ENCODE measurements around the gene SIK2.

SIK2 gene

DNA sequence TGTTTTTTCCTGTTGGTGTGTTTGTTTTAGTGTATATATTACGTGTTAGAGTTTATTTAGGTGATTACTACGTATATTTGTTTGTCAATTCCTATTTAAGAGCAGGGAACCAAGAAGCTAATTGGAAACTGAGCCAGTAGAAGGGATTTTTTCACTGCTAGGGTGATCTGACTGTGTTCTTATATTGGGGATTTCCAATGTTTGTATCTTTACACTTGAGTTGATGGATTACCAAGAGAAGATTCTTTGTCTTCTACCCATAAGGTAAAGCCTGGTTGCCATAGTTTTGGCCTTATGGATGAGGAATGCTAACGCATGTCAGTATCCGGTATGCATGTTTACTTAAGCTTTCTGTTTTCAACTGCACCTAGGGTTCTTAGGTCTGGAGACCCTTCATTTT, 35.6 kb downstream of the SIK2 start:
- H3K9ac ChIP-seq (ENCODE audit: low read length) = no peak overlapping the region
- no peak overlapping the region for H2AK5ac ChIP-seq (ENCODE audit: low read length, severe bottlenecking)
- WGBS = 91% methylated on average over 4 of the region's 4 CpGs
- H4K91ac ChIP-seq (ENCODE audit: low read length) = no peak overlapping the region
- no peak overlapping the region for H2BK5ac ChIP-seq (ENCODE audit: low read depth, low read length, poor library complexity, severe bottlenecking)
- H3K27me3 ChIP-seq (ENCODE audit: control insufficient read depth in 1 of 2, insufficient read depth in 1 of 2, low read length in 2 of 2) = no peaks in the 10 kb centered on the region
- H3K18ac ChIP-seq (ENCODE audit: low read depth in 1 of 2, low read length in 2 of 2) = no peak overlapping the region
- H3K4ac ChIP-seq (ENCODE audit: low read depth in 1 of 2, low read length in 2 of 2) = no peak overlapping the region
- H3K9me3 ChIP-seq (ENCODE audit: control insufficient read depth, low read length) = no peaks in the 10 kb centered on the region
- H4K8ac ChIP-seq (ENCODE audit: low read length) = no peak overlapping the region
- H3K4me2 ChIP-seq (ENCODE audit: low read length, poor library complexity, severe bottlenecking) = no peak overlapping the region
- DNase-seq = no peak
- H3K4me3 ChIP-seq (ENCODE audit: insufficient read depth in 1 of 2, low read depth in 1 of 2, low read length in 2 of 2) = no peak overlapping the region
- H2BK120ac ChIP-seq (ENCODE audit: low read depth, low read length) = no peak overlapping the region
- H3K79me1 ChIP-seq (replicated peaks; ENCODE audit: low read length, poor library complexity, severe bottlenecking) = peaks cover 20% of the 10 kb centered on the region
- H3K27ac ChIP-seq (ENCODE audit: low read length, poor library complexity, severe bottlenecking) = no peak overlapping the region
- no peak overlapping the region for H2BK15ac ChIP-seq (ENCODE audit: low read depth, poor library complexity, severe bottlenecking)
- H2AFZ ChIP-seq (ENCODE audit: low read depth, low read length) = no peak overlapping the region
- no peak overlapping the region for H3K23ac ChIP-seq (ENCODE audit: low read length in 2 of 2)
- peaks cover 3 to 31% of the 10 kb centered on the region in 2 experiments for H3K36me3 ChIP-seq (ENCODE audit: control insufficient read depth in 1 of 2, insufficient read depth in 2 of 2, low read depth in 1 of 2, low read length in 2 of 2)
- H3K4me1 ChIP-seq (ENCODE audit: control insufficient read depth, insufficient read depth, low read depth, low read length) = peaks cover 2% of the 10 kb centered on the region
- H2BK12ac ChIP-seq (ENCODE audit: low read length in 2 of 2) = no peak overlapping the region
- H3K14ac ChIP-seq (ENCODE audit: low read length in 2 of 2) = no peak overlapping the region

DNA sequence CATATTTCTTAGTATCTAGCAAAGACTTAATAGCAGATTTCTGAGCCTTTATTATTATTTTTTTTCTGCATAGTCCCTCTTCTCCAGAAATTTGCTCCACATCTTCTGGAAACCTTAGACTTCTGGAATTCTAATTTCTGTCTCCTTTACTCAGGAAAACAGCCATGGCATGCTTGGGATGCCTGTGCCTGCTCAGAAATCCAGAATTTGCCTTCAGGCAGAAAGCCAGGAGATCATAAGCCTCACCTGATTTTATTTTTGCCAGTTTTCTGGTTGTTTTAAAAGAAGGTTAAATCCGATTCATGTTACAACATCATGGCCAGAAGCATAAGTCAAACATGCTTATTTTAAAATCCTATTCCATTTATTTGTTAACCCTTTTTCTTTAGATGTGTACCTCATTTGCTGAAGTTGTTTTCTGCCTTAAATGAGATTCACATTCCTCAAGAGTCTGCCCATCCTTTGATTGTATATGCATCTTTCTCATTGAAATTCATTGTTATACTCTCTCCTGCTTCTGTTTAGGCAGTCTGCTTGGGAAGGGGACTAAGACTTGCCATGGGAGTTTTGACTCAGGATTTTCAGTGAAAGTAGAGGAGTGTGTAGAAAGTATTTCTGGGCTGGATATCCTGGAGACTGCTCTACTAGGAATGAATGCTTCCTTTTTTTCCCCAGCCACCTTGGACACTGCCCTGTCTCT, 37.1 kb downstream of the SIK2 start:
- H3K18ac ChIP-seq (ENCODE audit: low read depth in 1 of 2, low read length in 2 of 2) = no peak overlapping the region
- H4K8ac ChIP-seq (ENCODE audit: low read length) = no peak overlapping the region
- no peak overlapping the region for H3K4me2 ChIP-seq (ENCODE audit: low read length, poor library complexity, severe bottlenecking)
- no peak overlapping the region for H3K4ac ChIP-seq (ENCODE audit: low read depth in 1 of 2, low read length in 2 of 2)
- no peak overlapping the region for H2AFZ ChIP-seq (ENCODE audit: low read depth, low read length)
- H2BK15ac ChIP-seq (ENCODE audit: low read depth, poor library complexity, severe bottlenecking) = no peak overlapping the region
- no peak overlapping the region for H4K91ac ChIP-seq (ENCODE audit: low read length)
- no peak overlapping the region for H2AK5ac ChIP-seq (ENCODE audit: low read length, severe bottlenecking)
- peaks cover 23% of the 10 kb centered on the region for H3K79me1 ChIP-seq (replicated peaks; ENCODE audit: low read length, poor library complexity, severe bottlenecking)
- H3K14ac ChIP-seq (ENCODE audit: low read length in 2 of 2) = no peak overlapping the region
- no peak overlapping the region for H3K9ac ChIP-seq (ENCODE audit: low read length)
- DNase-seq = no peak
- no peak overlapping the region for H2BK120ac ChIP-seq (ENCODE audit: low read depth, low read length)
- no peak overlapping the region for H2BK5ac ChIP-seq (ENCODE audit: low read depth, low read length, poor library complexity, severe bottlenecking)
- no peak overlapping the region for H3K23ac ChIP-seq (ENCODE audit: low read length in 2 of 2)
- no peaks in the 10 kb centered on the region for H3K27me3 ChIP-seq (ENCODE audit: control insufficient read depth in 1 of 2, insufficient read depth in 1 of 2, low read length in 2 of 2)
- H3K4me3 ChIP-seq (ENCODE audit: insufficient read depth in 1 of 2, low read depth in 1 of 2, low read length in 2 of 2) = no peak overlapping the region
- H3K27ac ChIP-seq (ENCODE audit: low read length, poor library complexity, severe bottlenecking) = no peak overlapping the region
- H3K9me3 ChIP-seq (ENCODE audit: control insufficient read depth, low read length) = no peaks in the 10 kb centered on the region
- 100% methylated on average over 1 of the region's 1 CpG for WGBS
- peaks cover 5 to 33% of the 10 kb centered on the region in 2 experiments for H3K36me3 ChIP-seq (ENCODE audit: control insufficient read depth in 1 of 2, insufficient read depth in 2 of 2, low read depth in 1 of 2, low read length in 2 of 2)
- H3K4me1 ChIP-seq (ENCODE audit: control insufficient read depth, insufficient read depth, low read depth, low read length) = peaks cover 3% of the 10 kb centered on the region
- no peak overlapping the region for H2BK12ac ChIP-seq (ENCODE audit: low read length in 2 of 2)

DNA sequence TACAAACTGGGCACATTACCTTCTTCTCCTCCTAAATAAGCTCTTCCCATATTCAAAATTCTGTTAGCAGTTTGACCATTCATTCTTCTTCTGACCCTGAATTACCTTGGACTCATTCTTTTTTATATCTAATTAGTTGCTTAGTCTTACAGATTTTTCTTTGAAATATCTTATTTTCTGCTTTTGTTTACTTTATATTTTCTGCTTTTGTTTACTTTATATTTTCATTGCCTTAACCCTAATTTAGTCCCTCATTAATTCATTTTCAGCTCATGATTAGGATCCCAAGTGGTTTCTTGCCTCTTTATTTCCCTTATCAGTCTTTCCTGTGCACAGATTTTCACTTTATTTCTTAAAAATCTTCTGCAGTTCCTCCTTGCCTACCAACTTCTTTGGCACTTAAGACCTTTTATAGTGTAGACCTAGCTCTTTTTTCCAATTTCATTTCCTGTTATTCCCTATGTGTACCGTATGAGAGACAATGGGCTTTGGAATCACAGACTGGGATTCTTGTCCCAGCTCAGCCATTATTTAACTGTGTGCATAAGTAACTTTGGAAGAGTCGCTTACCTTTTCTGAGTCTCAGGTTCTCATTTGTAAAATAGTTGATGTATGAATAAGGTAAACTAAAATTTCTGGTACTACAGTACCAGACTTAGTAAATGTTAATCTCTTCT, 39.2 kb downstream of the SIK2 start:
- H3K4me2 ChIP-seq (ENCODE audit: low read length, poor library complexity, severe bottlenecking) = no peak overlapping the region
- no peak overlapping the region for H4K91ac ChIP-seq (ENCODE audit: low read length)
- no peak overlapping the region for H2BK15ac ChIP-seq (ENCODE audit: low read depth, poor library complexity, severe bottlenecking)
- peaks cover 1% of the 10 kb centered on the region for H3K4me1 ChIP-seq (ENCODE audit: control insufficient read depth, insufficient read depth, low read depth, low read length)
- H3K9ac ChIP-seq (ENCODE audit: low read length) = no peak overlapping the region
- H4K8ac ChIP-seq (ENCODE audit: low read length) = no peak overlapping the region
- H3K4me3 ChIP-seq (ENCODE audit: insufficient read depth in 1 of 2, low read depth in 1 of 2, low read length in 2 of 2) = no peak overlapping the region
- 90% methylated on average over 1 of the region's 2 CpGs for WGBS
- no peaks in the 10 kb centered on the region for H3K9me3 ChIP-seq (ENCODE audit: control insufficient read depth, low read length)
- peaks cover 5 to 42% of the 10 kb centered on the region in 2 experiments for H3K36me3 ChIP-seq (ENCODE audit: control insufficient read depth in 1 of 2, insufficient read depth in 2 of 2, low read depth in 1 of 2, low read length in 2 of 2)
- H2BK120ac ChIP-seq (ENCODE audit: low read depth, low read length) = no peak overlapping the region
- H2AFZ ChIP-seq (ENCODE audit: low read depth, low read length) = no peak overlapping the region
- H3K27me3 ChIP-seq (ENCODE audit: control insufficient read depth in 1 of 2, insufficient read depth in 1 of 2, low read length in 2 of 2) = no peaks in the 10 kb centered on the region
- H3K4ac ChIP-seq (ENCODE audit: low read depth in 1 of 2, low read length in 2 of 2) = no peak overlapping the region
- no peak overlapping the region for H3K14ac ChIP-seq (ENCODE audit: low read length in 2 of 2)
- no peak overlapping the region for H3K18ac ChIP-seq (ENCODE audit: low read depth in 1 of 2, low read length in 2 of 2)
- H3K23ac ChIP-seq (ENCODE audit: low read length in 2 of 2) = no peak overlapping the region
- H3K79me1 ChIP-seq (replicated peaks; ENCODE audit: low read length, poor library complexity, severe bottlenecking) = peaks cover 24% of the 10 kb centered on the region
- H2BK5ac ChIP-seq (ENCODE audit: low read depth, low read length, poor library complexity, severe bottlenecking) = no peak overlapping the region
- H3K27ac ChIP-seq (ENCODE audit: low read length, poor library complexity, severe bottlenecking) = no peak overlapping the region
- DNase-seq = no peak
- no peak overlapping the region for H2AK5ac ChIP-seq (ENCODE audit: low read length, severe bottlenecking)
- H2BK12ac ChIP-seq (ENCODE audit: low read length in 2 of 2) = no peak overlapping the region

DNA sequence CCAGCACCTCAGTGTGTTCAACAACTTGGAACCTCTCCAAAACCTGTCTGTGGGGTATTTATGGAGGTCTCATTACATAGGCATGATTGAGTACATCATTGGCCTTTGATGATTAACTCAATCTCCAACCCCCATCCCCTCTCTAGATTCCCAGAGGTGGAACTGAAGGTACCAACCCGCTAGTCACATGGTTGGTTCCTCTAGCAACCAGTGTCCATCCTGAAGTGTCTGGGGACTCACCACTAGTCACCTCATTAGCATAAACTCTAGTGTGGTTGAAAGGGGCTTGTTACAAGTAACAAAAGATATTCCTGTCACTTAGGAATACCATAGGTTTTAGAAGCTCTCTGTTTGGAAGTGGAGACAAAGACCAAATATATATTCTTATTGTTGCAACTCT, 40.3 kb downstream of the SIK2 start:
- Histone ChIP-seq H3K4me1 (ENCODE audit: control insufficient read depth, insufficient read depth, low read depth, low read length) (peaks cover 1% of the 10 kb centered on the region), H3K9ac (ENCODE audit: low read length) (no peak overlapping the region), H3K36me3 (ENCODE audit: control insufficient read depth in 1 of 2, insufficient read depth in 2 of 2, low read depth in 1 of 2, low read length in 2 of 2) (peaks cover 5 to 42% of the 10 kb centered on the region in 2 experiments), H3K14ac (ENCODE audit: low read length in 2 of 2) (no peak overlapping the region), H3K23ac (ENCODE audit: low read length in 2 of 2) (no peak overlapping the region), H3K27ac (ENCODE audit: low read length, poor library complexity, severe bottlenecking) (no peak overlapping the region), H3K4me3 (ENCODE audit: insufficient read depth in 1 of 2, low read depth in 1 of 2, low read length in 2 of 2) (no peak overlapping the region), H2BK120ac (ENCODE audit: low read depth, low read length) (no peak overlapping the region), H2BK15ac (ENCODE audit: low read depth, poor library complexity, severe bottlenecking) (no peak overlapping the region), H4K91ac (ENCODE audit: low read length) (no peak overlapping the region), H3K9me3 (ENCODE audit: control insufficient read depth, low read length) (no peaks in the 10 kb centered on the region), H2BK12ac (ENCODE audit: low read length in 2 of 2) (no peak overlapping the region), H3K79me1 (replicated peaks; ENCODE audit: low read length, poor library complexity, severe bottlenecking) (peaks cover 26% of the 10 kb centered on the region), H3K4me2 (ENCODE audit: low read length, poor library complexity, severe bottlenecking) (no peak overlapping the region), H2AK5ac (ENCODE audit: low read length, severe bottlenecking) (no peak overlapping the region), H2AFZ (ENCODE audit: low read depth, low read length) (no peak overlapping the region), H3K18ac (ENCODE audit: low read depth in 1 of 2, low read length in 2 of 2) (no peak overlapping the region), H3K27me3 (ENCODE audit: control insufficient read depth in 1 of 2, insufficient read depth in 1 of 2, low read length in 2 of 2) (no peaks in the 10 kb centered on the region), H2BK5ac (ENCODE audit: low read depth, low read length, poor library complexity, severe bottlenecking) (no peak overlapping the region), H3K4ac (ENCODE audit: low read depth in 1 of 2, low read length in 2 of 2) (no peak overlapping the region), H4K8ac (ENCODE audit: low read length) (no peak overlapping the region)
- DNase-seq = no peak
- no CpG with 5 or more reads among the region's 1 CpG for WGBS
